Eye (tissue), 1 donor: Measurements from ENCODE around the gene ABHD12.
"Not testable (repeated sequence)": the region's sequence is repeated elsewhere in the genome, so short reads cannot be mapped to it uniquely, and the experiment has no call there.

Source experiments
- DNase-seq: peaks from one replicate; pipeline ENCODE4 v3.0.0-alpha.2; 2015

ABHD12 gene

DNA sequence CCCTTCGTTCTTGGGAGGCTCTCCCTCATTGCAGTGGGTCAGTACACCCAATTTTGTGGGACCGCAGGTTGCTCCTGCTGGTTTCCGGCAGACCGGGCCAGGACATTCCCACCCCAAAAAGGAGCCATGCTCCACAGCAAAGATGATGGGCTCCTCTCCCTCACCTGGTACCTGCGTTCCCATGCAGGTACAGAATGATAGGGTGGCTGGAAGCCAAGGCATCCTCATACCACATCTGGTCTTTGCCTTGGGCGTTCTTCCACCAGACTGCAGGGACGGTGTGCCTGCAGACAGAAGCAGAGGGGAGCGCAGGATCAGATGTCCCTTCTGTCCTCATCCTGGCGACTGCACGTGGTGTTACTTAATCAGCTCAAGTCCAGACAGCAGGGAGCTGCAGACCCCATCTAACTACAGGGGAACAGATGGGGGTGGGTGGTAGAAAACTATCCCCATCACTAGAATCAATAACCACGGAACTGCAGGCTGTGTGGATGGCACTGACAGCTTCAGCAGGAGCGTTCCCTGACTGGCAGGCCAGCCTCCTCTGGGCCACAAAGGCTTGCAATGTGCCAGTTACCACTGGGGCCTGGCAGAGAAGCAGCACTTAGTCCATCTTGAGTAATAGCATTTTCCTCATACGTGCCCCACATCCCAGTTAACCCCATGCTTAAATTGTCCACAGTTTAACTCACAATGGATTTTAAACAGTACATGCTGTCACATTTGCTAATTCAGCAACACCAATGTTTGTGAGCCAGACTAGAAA lies 70.4 kb downstream of the ABHD12 start:
- DNase-seq, result no peak

GRCh38 chr20:25319241-25320034 lies 71.2 kb downstream of the ABHD12 start:
- no peak for DNase-seq

DNA sequence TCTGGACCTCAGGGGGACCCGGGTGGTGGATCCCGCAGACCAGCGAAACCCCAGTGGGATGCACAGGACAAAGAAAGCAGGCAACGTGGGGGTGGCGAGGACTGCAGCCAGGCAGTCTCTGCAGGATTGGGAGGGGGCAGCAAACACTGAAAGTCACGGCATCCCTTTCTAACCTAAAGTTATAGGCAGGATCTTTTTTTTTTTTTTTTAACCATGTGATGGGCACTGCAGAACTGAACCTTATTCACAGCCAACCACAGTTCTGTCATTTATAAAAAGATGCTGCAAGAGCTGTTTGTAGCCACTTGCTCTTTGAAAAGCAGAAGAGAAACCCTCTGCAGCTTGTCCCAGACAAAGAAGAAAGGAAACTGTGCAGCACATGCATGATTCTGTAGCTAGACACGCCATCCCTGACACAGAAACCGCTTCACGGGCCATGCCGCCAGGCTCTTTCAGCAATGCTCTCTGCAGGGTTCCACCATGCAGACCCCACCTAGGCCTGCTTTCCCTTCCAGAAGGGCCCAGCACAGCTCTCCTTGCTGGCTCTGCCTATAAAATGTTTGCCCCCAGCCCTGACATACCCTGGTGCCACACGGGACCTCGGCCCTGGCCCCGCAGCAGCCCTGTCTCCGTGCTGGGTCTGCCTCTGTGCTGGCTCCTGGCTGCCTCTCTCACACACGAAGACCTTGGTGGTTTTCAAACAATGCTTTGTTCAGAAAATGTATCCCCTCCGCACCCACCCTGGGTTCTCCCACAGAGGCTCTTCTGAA lies 72.0 kb downstream of the ABHD12 start:
- DNase-seq, result peak; percentile 37

GRCh38 chr20:25317351-25318075 lies 73.1 kb downstream of the ABHD12 start:
- no peak for DNase-seq

DNA sequence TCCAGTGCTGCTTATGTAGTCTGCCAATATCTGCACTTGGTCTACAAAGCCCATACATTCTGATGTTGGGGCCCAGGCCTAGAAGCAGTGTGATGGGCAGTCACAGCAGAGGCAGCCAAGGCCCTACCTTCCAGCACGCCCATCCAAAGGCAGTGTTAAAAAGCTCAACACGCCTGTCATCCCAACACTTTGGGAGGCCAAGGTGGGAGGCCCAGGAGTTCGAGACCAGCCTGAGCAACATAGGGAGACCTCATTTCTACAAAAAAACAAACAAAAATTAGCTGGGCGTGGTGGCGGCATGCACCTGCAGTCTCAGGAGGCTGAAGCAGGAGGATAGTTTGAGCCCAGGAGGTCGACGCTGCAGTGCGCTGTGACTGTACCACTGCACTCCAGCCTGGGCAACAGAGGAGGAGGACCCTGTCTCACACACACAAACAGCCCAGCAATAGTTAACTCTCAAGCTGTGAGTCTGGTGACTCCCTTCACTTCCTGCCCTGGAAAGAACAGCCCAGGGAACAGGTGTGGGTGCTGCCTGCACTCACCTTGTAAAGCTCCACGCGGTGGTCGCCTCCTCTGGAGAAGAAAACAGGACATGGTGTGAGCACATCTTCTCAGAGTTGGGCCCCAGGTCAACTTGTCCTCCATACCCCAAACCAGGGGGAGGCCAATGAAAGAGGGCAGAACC lies 74.0 kb downstream of the ABHD12 start:
- no peak for DNase-seq

- DNase-seq, result no peak
Measured at GRCh38 chr20:25315418-25316210, 75.0 kb downstream of the ABHD12 start.

DNA sequence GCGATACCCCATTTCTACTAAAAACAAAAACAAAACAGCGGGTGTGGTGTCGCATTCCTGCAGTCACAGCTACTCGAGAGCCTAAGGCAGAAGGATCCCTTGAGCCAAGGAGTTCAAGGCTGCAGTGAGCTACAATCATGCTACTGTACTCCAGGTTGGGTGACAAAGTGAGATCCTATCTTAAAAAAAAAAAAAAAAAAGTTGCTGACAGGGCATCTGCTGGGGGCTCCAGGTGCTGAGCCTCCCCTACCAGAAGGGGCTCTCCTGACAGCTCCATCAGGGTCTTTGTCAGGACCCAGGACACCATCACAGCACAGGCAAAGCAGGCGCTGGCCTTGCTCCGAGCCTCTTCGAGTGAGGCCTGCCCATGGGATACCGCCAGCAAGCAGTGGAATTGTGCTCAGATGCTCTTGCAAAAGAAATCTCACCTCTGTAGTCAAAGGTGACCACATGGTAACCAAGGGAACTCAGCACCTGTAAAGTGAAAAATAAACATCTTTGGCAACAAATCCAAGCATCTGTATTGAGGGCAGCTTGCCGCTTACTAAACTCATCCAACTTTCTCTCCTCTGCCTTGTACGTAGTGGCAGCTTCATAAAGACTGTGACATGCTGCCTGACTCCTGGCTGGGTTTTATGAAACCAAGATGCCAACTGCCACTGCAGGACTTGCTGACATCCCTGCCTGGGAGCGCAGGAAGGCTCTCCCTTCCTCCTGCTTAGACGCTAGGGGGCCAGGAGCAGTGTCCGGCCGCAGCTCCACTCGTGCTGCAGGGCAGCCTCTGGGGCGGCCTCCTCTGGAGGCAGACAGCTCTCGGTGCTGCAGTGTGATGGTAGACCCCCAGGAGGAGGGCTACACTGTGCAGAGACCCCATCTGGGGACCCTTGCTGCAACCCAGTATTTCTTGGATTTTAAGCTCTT lies 75.9 kb downstream of the ABHD12 start:
- no peak for DNase-seq

DNA sequence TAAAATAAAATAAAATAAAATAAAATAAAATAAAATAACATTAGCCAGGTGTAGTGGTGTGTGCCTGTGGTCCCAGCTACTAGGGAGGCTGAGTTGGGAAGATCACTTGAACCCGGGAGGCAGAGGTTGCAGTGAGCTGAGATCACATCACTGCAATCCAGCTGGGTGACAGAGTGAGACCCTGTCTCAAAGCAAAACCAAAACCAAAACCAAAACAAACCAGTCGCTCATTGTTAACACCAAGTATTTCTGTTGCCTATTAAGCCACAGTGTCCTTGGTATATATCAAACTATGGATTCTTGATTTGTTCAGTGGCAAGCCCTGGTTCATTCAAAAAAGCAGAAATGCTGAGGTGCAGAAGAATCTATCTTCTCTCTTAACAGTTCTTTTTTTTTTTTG lies 77.0 kb downstream of the ABHD12 start:
- DNase-seq, result no peak

DNA sequence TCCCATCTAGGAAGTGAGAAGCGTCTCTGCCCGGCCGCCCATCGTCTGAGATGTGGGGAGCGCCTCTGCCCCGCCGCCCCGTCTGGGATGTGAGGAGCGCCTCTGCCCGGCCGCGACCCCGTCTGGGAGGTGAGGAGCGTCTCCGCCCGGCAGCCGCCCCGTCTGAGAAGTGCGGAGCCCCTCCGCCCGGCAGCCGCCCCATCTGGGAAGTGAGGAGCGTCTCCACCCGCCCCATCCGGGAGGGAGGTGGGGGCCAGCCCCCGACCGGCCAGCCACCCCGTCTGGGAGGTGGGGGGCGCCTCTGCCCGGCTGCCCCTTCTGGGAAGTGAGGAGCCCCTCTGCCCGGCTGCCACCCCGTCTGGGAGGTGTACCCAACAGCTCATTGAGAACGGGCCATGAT lies 77.9 kb downstream of the ABHD12 start:
- not testable (repeated sequence) for DNase-seq

DNA sequence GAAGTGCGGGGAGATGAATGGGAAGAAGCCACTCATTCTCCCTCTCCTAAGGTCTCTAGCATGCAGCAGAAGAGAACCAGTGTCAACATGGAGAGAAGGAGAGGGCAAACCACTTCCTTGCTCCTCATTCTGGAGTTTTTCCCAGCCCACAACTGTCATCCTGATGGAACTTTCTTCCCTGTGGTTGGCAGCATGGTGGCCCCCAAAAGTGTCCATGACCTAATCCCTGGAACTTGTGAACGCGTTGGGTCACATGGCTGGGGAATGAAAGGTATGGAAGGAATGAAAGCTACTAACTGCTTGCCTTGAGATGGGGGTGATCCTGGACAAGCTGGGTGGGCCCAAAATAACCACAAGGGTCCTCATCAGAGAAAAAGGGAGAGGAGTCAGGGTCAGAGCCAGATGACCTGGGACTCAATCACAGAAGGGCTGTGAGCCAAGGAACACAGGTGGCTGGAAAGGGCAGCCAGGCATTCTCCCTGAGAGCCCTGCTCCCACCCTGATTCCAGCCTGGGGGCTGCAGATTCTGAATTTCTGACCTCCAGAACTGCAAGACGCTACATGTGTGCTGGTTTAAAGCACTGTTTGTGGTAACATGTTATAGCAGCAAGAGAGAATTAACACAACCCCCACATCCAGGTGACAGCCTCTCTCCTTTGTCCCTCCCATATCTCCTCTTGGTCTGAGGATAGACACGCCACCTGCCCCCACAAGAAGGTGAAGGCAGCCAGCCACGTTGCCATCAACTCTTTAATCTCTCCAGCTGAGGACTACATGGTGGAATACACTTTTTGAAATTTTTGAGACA lies 79.5 kb downstream of the ABHD12 start:
- DNase-seq, result no peak

- DNase-seq, result peak; percentile 55
Measured at GRCh38 chr20:25310268-25310920, 80.2 kb downstream of the ABHD12 start.

- DNase-seq, result no peak
Measured at GRCh38 chr20:25309395-25310267, 81.0 kb downstream of the ABHD12 start.

GRCh38 chr20:25308671-25309394 lies 81.8 kb downstream of the ABHD12 start:
- no peak for DNase-seq

DNA sequence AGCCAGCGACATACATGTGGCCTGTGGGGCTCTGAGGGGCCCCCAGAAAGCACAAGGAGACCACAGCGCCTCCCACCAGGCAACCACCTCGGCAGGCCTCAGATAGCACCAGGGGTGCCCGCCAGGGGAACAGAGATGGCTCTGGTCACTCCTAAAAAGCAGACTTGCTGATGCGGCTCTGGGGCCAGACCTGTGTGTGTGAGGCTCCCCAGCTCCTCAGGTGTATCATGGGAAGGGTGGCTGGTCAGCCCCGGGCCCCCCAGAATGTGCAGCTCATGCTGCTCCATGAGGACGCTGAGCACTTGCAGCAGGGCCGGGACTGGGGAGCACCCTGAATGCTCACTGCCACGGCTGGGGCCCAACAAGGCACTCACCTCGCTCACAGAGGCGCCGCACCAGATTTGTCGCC lies 82.5 kb downstream of the ABHD12 start:
- no peak for DNase-seq

DNA sequence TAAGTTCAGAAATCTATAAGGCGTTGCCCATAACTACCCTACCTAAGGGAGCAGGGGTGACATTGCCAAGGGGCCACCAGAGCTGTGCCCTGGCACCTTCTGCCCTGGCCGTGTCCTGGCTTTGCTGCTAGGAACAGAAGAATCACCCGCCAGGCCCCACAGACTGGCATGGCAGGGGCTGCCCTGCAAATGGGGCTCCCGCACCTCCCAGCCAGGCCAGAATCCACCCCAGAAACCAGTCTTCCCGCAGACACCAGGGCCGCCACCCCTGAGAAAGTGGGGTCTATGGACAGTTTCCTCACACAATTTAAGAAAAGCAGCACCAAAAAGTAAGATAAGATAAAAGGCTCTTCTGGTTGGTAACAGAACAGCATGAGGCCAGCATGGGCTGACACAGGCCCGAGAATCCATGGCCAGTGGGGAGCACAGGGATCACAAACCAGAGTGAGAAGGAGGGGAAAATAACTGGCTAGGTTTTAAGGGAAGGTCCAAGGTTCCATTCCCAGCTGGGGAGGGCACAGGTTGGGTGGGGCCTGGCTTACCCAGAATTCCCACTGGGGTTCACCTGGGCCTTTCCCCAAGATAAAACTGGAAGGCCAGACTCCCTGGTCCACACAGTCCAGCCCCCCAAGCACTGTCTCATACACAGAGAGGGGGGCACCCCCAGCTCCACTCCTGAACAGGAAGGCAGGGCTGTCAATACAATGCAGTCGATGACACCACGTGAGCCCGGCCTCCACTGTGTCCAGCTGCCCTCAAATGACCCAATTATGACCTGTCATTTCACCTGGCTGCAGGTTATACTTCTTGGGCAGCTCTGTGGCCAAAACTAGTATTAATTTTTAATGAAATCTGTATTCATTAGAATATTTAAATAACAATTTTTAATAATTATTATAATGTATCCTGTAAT lies 83.4 kb downstream of the ABHD12 start:
- DNase-seq, result no peak

GRCh38 chr20:25304025-25304549 lies 86.5 kb downstream of the ABHD12 start:
- DNase-seq, result no peak
